NCI-H2171 treated with DMSO at 0.1 percent for 48 hours (cell line): Measurements from ENCODE around the gene TUBGCP2.

Source experiments
- DNase-seq: peaks from one replicate; lab custom pipeline; 2025; lab: John Stamatoyannopoulos, UW

Gene TUBGCP2

DNA sequence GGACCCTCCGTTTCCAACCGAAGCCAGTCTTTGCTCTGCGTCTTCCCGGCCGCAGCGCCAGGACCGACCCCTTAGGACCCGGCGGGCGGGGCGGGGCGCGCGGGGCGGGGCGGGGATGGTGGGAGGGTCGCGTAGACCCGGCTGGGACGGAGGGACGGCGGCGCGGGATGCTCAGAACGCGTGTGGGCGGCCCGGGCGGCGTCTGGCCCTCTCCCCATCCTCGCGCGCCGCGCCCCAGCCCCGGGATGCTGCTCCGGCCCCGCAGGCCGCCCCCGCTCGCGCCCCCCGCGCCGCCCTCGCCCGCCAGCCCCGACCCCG is 78.7 kb downstream of the TUBGCP2 start, which contains the start of gene UTF1:
Gene UTF1, plus strand, starts transcription at position 174 of the 318 bp plus-strand sequence. Its CDS starts 72 bp downstream, at position 246.
- DNase-seq, result no peak

GRCh38 chr10:133229265-133230043 is 79.2 kb downstream of the TUBGCP2 start:
- no peak for DNase-seq
